ENCODE data around the gene RTP5.
A peak's percentile ranks its signal among the peaks of the same experiment; 100 is the strongest.
"Not testable (repeated sequence)": the region's sequence is repeated elsewhere in the genome, so short reads cannot be mapped to it uniquely, and the experiment has no call there.

RTP5 gene

GRCh38 chr2:241871538-241872312 lies 2.2 kb downstream of the RTP5 start:
- no peak for DNase-seq

GRCh38 chr2:241872313-241872642 lies 2.7 kb downstream of the RTP5 start:
- DNase-seq: no peak

DNA sequence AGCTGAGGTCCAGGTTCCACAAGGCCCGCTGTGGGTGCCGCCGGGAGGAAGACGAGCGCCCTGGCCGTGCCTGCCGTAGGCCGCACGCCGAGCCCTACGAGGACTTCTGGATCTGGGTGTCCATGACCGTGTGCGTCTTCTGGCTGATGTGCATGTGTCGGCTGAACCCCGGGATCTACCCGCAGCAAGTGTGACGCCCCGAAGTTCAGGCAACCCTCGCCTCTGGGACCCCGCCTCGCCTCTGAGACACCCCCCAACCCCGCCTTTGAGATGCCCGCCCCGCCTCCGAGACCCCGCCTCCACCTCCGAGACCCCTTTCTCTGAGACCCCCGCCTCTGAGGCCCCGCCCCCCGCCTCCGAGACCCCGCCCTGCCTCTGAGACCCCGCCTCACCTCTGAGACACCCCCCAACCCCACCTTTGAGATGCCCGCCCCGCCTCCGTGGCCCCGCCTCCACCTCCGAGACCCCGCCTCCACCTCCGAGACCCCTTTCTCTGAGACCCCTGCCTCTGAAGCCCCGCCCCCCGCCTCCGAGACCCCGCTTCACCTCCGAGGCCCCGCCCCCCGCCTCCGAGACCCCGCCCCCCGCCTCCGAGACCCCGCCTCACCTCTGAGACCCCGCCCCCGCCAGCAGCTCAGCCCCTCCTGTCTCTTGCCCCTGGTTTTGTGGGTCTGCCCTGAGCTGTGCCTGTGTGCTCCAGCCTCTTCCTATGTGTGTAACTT lies 3.7 kb downstream of the RTP5 start:
- no peak for DNase-seq

GRCh38 chr2:241873803-241874110 lies 4.2 kb downstream of the RTP5 start:
- DNase-seq: no peak

- DNase-seq: no peak
Measured at GRCh38 chr2:241874277-241874925, 4.9 kb downstream of the RTP5 start.

GRCh38 chr2:241875754-241876527 lies 6.4 kb downstream of the RTP5 start:
- not testable (repeated sequence) for DNase-seq

DNA sequence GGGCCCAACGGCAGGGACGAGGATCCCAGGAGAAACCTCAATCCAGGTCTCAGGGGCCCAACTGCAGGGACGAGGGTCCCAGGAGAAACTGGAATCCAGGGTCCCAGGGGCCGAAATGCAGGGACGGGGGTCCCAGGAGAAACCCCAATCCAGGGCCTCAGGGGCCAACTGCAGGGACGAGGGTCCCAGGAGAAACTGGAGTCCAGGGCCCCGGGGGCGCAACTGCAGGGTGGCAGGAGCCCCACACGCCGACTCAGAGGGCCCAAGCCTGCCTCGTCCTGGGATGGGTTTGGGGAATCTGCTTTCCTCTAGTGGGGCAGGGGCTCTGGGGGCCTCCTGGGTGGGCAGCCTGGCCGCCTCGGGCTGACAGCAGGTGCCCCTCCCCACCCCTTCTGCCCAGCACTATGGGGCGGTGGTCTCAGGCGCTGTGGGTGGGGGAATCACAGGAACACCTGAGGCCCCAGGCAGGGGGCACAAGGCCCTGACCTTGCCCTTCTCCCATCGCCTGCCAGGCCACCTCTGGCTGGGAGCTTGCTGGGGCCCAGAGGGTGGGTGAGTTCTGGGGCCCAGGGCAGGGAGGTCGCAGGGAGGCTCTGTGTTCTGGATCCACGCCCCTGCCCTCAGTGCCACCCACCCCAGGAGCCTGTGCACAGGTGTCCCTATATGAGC lies 7.1 kb downstream of the RTP5 start:
- DNase-seq: no peak

DNA sequence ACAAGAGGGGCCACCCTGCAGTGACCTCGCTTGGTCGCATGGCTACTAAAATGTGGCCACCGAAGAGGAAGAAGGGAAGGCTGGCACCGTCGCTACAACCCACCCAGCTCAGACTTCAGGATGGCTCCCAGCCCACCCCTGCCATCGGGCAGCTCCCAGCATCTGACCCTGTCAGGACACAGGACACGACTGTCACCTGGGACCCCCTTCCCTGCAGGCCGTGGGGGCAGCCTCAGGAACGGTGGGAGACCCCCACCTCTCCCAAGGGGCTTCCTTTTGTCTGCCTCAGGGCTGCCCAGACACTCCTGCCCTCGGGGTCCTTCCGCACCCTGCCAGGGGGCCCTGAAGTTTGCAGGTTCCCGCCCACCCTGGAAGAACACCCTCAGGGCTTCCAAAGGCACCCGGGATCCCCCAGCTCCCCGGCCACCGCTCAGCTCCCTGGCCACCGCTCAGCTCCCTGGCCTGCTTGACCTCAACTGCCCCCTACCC lies 7.7 kb downstream of the RTP5 start:
- no peak for DNase-seq

GRCh38 chr2:241877989-241878970 lies 8.8 kb downstream of the RTP5 start:
- DNase-seq: peak; percentile 59

DNA sequence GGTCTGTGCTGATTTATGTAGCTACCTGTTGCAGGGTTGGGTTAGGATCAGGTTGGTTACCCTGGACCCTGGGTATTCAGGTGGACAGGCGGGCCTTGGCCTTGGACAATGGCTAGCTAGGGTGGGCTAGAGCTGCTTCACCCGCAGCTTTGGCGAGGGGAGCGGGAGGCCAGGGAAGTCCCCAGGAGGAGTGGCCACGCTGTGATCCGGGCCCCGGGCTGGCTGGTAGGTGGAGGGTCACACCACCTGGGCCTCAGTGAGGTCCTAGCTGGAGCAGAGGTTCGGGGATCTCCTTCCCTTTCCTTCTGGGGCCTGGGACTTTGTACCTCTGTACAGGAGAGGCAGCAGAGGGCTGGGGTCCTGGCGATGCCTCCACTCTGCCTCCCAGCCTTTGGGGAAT lies 9.8 kb downstream of the RTP5 start:
- no peak for DNase-seq

GRCh38 chr2:241880311-241881073 lies 11.0 kb downstream of the RTP5 start:
- DNase-seq: no peak

DNA sequence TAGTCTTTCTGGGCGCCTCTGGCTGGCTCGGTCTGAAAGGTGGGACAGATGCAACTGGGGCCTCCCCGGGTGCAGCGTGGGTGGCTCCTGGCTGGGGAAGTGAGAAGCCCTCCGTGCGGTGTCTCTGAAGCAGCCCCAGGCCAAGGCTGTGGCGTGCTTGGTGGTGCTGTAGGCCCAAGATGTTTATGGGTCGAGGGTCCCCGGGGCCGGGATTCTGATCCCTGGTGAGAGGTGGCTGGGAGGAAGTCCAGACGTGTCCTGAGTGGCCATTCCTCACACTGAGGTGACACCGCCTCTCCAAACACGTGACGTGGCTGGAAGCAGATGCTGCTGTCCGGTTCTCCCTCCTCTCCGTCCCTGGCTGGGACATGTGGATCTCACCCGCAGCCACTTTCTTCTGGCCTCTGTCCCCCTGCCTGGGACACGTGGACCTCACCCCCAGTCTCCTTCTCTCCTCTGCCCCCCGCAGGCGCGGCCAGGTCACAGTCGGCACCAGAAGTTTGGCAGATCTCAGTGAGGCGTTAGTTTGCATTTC lies 12.6 kb downstream of the RTP5 start:
- DNase-seq: peak; percentile 74

DNA sequence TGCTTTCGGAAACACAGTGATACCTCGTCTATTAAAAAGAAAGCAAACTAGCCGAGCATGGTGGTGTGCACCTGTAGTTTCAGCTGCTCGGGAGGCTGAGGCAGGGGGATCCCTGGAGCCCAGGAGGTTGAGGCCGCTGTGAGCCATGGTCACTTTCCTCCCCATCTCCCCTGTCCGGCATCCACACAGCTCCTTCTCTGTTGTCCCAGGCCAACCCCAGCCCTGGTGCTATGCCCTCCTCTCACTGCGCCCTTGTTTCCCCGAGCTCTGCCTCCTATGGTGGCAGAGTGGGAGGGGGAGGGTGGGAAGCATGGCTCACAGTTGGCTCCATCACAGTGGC lies 15.4 kb downstream of the RTP5 start:
- DNase-seq: no peak

DNA sequence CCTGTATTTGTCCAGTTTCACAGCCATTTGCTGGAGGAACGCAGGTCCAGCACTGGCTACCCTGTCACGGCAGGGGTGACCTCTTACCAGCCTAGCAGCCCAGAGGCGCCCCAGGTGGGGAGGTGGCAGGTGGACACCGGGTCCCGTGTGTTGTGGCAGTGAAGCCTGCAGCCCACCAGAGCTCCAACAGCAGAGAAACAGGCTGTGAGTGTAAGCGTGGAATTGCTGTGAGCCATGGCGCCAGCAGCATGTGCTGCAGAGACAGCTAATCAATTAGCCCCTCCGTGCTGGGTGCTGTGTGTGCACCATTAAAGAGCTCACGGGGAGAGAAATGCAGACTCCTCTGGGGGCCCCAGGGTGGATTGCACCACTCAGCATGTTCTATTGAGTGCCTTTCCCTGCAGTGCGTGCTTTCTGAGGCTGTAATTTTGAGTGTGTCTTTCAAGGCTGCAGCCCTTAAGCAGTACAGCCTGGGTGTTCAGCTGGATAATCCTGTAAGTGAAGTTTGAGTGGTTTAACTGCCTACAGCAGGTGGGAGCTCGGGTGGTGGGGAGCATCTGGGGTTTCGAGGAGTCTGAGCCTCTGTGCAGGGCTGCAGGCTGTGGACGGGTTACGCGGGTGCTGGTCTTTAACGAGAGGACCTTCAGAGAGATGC lies 15.9 kb downstream of the RTP5 start:
- DNase-seq: no peak

GRCh38 chr2:241885946-241886643 lies 16.6 kb downstream of the RTP5 start:
- no peak for DNase-seq

GRCh38 chr2:241886840-241887447 lies 17.4 kb downstream of the RTP5 start:
- DNase-seq: no peak

DNA sequence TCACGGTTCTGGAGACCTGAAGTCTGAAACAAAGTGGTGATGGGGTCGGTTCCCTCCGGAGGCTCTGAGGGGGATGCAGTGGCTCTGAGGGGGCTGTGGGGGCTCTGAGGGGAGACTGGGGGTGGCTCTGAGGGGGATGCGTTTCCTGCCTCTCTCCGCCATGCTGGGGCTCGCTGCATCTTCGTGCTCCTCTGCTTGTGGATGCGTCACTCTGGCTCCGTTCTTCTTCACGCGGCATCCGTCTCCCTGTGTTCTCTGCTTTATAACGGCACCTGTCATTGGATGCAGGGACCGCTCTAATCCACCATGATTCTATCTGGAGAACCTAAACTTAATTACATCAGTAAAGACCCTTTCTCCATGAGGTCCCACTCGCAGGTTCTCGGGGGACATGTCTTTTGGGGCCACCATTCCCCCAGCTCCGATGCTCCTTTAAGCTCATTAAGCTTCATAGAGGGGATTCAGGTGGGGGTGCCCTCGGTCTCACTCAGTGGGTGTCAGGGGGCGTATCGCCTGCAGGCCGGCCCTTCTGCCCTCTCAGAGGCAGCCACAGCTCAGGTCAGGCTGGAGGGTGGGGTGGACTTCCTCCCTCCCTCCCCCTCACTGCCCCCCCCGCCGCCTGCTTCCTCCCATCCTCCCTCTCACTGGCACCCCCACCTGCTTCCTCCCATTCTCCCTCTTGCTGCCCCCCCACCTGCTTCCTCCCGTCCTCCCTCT lies 18.4 kb downstream of the RTP5 start:
- no peak for DNase-seq

GRCh38 chr2:241888641-241889040 lies 19.1 kb downstream of the RTP5 start:
- DNase-seq: no peak

All from RPMI8226 (cell line).